Peyer's patch (tissue), 4 donors: ENCODE measurements around the gene KCNMA1. TPM values are rescaled to one million over a fixed set of nuclear protein-coding genes. Genes with fewer than 3 reads are reported as not detected.

Experiments used
- DNase-seq, 3 donors: peaks; one replicate each; pipeline ENCODE4 v3.0.0-alpha.2; 2017 to 2019
- H3K27ac ChIP-seq, 4 donors: fragments of 200-600 bp; sonication (generic); one replicate each; pipeline ENCODE4 v1.5.1; 2016 to 2019
- H3K27me3 ChIP-seq, 2 donors: fragments of 200-600 bp; sonication (generic); one replicate each; pipeline ENCODE4 v1.5.1; 2019
- H3K36me3 ChIP-seq, 3 donors: fragments of 200-600 bp; sonication (generic); one replicate each; pipeline ENCODE4 v1.5.1; 2016 to 2019
- H3K4me1 ChIP-seq, 4 donors: fragments of 200-600 bp; sonication (generic); one replicate each; pipeline ENCODE4 v1.5.1; 2016 to 2019
- H3K4me3 ChIP-seq, 4 donors: fragments of 200-600 bp; sonication (generic); 1 replicate in 3 of 4; 2 replicates in 1 of 4; pipeline ENCODE4 v1.5.1; 2016 to 2019; ENCODE audit warnings: mild to moderate bottlenecking in 1 of 4
- H3K9me3 ChIP-seq, 4 donors: fragments of 200-600 bp; sonication (generic); one replicate each; pipeline ENCODE4 v1.5.1; 2016 to 2019; ENCODE audit warnings: mild to moderate bottlenecking in 1 of 4
- POLR2A ChIP-seq, 2 donors: fragments of 450-650 bp; IDR thresholded peaks; one replicate each; pipeline ENCODE4 v1.5.1; 2017; ENCODE audit warnings: antibody characterized with exemption in 2 of 2, mild to moderate bottlenecking in 2 of 2, moderate library complexity in 2 of 2
- total RNA-seq, 4 donors: library from RNA; depleted of rRNA; stranded (reverse); fragments of >200 nt; gene quantifications; one replicate each; pipeline ENCODE4 v1.1.0, GENCODE V29; 2016
- TF ChIP-seq, protein P1 (sequence below), 6 experiments: fragments of 450-650 bp in 4 of 6; fragments of 200-600 bp in 2 of 6; sonication (generic) in 1 of 6; IDR thresholded peaks; one replicate each; pipeline ENCODE4 v1.5.1; 2017 to 2019; ENCODE audit warnings: antibody characterized with exemption in 6 of 6, mild to moderate bottlenecking in 3 of 6, moderate library complexity in 1 of 6

Gene KCNMA1
- total RNA-seq, 4 donors from 2014 or later: 17.8 to 29.1 (median 23.9) TPM

DNA sequence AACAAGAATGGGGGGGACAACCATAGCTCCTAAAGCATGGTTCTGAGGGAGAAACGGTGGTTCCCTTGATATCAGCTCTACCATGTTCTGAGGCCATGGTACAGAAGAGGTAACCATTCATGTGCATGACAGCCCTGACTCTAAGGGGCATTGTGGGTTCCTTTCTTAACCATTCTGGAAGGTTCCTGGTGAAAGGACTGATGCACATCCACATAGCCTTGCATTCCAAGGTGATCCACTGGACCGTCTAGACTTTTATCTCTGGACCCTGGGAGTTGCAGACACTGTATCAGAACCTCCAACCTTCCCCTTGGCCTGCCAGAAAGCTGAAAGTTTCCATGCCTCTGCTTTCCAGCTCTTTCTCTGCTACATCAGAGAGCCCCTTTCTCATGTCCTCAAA, 344.3 kb downstream of the KCNMA1 start:
- Histone ChIP-seq H3K9me3 (no peaks in the 10 kb centered on the region), H3K4me1 (no peaks in the 10 kb centered on the region), H3K36me3 (no peaks in the 10 kb centered on the region), H3K4me3 (no peak overlapping the region), H3K27me3 (no peaks in the 10 kb centered on the region), H3K27ac (no peak overlapping the region)
- no peak for DNase-seq
- no peak for TF ChIP-seq POLR2A (IDR thresholded peaks at IDR 0.05)

DNA sequence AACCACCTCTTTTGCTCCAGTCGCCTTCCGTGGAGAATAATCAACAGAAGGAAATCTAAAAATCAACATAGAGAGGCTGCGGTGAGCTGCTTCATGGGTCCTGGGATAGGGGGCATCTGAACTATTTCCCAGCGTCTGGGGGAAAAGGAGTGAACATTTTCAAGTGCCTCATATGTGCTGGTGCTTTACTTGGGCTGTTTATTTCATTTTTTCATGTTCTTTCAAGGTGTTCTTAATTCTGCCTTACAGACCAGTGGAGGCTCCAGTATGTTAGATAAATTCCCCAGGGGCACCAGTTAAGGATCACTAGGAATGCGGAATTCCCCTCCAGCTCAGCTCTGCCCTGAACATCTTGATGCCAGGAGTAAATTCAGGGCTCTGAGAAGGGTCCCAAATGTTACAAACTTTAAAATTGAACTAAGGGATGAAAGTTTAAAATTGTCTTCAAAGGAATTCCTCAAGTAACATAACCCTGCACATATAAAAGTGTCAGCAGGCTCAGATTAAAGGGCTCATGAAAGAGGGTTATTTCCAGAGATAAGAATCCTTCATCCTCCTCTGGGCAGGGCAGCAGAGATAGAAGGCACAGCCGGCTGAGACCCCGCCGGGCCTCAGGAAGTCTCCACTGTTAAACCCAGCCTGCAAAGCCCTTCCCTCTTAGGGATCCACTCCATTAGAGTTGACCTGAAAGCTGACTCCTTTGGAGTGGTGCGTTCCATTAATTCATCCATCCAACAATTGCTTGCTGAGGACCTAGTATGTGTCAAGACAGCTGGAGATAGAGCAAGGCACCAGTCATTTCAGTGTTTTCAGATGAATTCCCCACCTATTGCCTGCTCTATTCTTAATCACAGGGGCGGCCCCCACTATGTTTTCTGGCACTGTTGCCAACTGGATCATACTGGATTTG, 345.8 kb downstream of the KCNMA1 start:
- H3K4me1 ChIP-seq: peaks cover 0 to 7% (median 0%) of the 10 kb centered on the region in 4 donors
- H3K4me3 ChIP-seq: no peak overlapping the region
- H3K9me3 ChIP-seq: no peaks in the 10 kb centered on the region
- H3K27ac ChIP-seq: no peak overlapping the region
- H3K27me3 ChIP-seq: no peaks in the 10 kb centered on the region
- no peak for TF ChIP-seq POLR2A (IDR thresholded peaks at IDR 0.05)
- TF ChIP-seq, protein P1, sequence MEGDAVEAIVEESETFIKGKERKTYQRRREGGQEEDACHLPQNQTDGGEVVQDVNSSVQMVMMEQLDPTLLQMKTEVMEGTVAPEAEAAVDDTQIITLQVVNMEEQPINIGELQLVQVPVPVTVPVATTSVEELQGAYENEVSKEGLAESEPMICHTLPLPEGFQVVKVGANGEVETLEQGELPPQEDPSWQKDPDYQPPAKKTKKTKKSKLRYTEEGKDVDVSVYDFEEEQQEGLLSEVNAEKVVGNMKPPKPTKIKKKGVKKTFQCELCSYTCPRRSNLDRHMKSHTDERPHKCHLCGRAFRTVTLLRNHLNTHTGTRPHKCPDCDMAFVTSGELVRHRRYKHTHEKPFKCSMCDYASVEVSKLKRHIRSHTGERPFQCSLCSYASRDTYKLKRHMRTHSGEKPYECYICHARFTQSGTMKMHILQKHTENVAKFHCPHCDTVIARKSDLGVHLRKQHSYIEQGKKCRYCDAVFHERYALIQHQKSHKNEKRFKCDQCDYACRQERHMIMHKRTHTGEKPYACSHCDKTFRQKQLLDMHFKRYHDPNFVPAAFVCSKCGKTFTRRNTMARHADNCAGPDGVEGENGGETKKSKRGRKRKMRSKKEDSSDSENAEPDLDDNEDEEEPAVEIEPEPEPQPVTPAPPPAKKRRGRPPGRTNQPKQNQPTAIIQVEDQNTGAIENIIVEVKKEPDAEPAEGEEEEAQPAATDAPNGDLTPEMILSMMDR (IDR thresholded peaks at IDR 0.05): no peak
- no peak for DNase-seq
- no peaks in the 10 kb centered on the region for H3K36me3 ChIP-seq

DNA sequence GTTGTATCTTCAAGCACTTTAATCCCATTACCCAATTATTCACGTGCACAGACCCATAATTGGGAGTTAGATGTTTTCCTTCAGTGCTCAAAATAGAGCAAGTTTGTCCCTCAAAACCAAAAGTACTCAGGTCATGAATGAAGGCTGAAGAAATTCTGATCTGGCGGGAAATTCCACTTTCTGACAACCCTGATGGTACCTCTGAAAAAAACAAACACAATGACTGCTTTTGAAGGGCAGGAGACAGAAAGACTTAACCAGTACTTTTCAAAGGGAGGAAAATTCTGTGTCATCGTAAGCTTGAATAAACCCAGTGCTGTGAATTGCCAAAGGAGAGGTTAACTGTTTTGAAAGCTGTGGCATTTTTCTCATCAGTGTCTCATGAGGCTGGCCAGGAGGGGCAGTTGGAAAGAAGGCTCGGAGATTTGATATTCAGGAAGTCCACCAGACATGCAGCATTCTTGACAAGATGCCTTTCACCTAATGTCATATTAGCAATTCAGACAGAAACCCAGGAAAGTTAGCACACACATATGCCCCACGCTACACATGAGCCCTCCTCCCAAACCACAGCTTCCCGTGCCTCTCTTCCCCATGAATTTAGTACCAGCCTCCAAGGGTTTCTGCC, 347.0 kb downstream of the KCNMA1 start:
- peaks cover 0 to 7% (median 0%) of the 10 kb centered on the region in 4 donors for H3K4me1 ChIP-seq
- no peaks in the 10 kb centered on the region for H3K9me3 ChIP-seq
- H3K27ac ChIP-seq: no peak overlapping the region
- no peak for TF ChIP-seq POLR2A (IDR thresholded peaks at IDR 0.05)
- TF ChIP-seq, protein P1 (IDR thresholded peaks at IDR 0.05): no peak
- no peak overlapping the region for H3K4me3 ChIP-seq
- no peak for DNase-seq
- H3K36me3 ChIP-seq: no peaks in the 10 kb centered on the region
- H3K27me3 ChIP-seq: no peaks in the 10 kb centered on the region

DNA sequence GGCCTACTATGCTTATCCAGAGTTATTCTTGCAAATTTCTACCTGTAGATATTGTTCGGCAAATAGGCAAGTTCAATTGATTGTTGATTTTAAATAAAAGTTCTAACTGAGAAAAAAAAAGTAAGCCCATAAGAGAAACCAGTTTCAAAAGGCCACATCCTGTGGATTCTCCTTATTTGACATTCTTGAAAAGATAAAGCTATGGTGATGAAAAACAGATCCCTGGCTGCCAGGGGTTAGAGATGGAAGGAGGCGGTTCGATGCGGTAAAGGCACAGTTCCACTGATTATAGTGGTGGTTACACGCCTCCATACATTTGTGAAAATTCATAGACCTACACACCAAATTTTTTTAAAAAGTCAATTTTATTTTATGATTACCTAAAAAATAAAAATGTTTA, 347.8 kb downstream of the KCNMA1 start:
- no peak for DNase-seq
- Histone ChIP-seq H3K4me3 (no peak overlapping the region), H3K4me1 (peaks cover 0 to 7% (median 0%) of the 10 kb centered on the region in 4 donors), H3K36me3 (no peaks in the 10 kb centered on the region), H3K27me3 (no peaks in the 10 kb centered on the region), H3K27ac (no peak overlapping the region), H3K9me3 (no peaks in the 10 kb centered on the region)
- TF ChIP-seq, protein P1 (IDR thresholded peaks at IDR 0.05): no peak
- TF ChIP-seq POLR2A (IDR thresholded peaks at IDR 0.05): no peak

DNA sequence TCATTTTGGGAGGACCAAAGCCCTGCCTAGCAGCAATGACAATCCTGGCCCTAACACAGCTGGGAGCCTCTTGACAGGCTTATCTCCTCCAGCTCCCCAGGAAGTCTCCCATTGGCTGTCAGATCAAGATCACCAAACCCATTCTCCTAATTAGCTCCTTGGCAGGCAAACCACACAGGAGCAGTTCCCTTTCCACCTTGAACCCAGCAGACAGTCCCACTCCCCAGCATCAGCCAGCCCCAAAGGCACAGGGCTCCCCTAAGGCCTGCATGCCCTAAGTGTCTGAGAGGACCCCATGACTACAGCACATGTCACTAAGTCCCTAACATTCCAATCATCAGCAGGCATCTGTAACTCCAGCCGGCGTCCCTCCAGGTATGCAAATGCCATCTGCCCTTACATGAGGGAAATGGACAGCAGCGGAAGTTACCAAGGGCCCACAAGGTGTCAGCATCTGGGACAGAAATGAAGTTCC, 348.5 kb downstream of the KCNMA1 start:
- no peaks in the 10 kb centered on the region for H3K36me3 ChIP-seq
- H3K27me3 ChIP-seq: no peaks in the 10 kb centered on the region
- no peak overlapping the region for H3K27ac ChIP-seq
- no peak overlapping the region for H3K4me3 ChIP-seq
- H3K4me1 ChIP-seq: peaks cover 0 to 7% (median 0%) of the 10 kb centered on the region in 4 donors
- no peaks in the 10 kb centered on the region for H3K9me3 ChIP-seq
- TF ChIP-seq POLR2A (IDR thresholded peaks at IDR 0.05): no peak
- TF ChIP-seq, protein P1 (IDR thresholded peaks at IDR 0.05): no peak
- no peak for DNase-seq

DNA sequence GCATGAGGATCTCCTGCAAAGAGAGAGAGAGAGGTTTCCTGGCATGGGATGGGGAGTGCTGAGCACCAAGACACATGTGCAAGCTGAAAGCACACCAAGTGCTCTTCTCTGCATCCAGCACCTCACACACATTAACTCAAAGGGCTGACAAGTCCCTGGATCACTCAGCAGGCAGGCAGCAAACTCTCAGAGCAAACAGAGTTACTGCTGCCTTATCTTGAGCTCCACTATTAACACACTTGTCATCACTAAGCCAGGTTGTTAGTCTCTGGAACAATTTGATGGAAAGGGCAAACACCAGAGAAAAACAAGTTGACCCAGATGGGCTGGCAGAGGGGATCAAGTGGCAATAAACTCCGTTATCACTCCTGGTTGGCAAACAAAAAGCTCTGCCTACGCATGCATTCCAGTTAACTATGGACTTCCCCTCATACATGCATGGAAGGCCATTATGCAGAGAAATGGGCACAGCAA, 349.9 kb downstream of the KCNMA1 start:
- Histone ChIP-seq H3K27me3 (no peaks in the 10 kb centered on the region), H3K4me3 (no peak overlapping the region), H3K27ac (peak overlapping the region in 1 of 4 donors; percentile 33), H3K36me3 (no peaks in the 10 kb centered on the region), H3K4me1 (peaks cover 0 to 7% (median 0%) of the 10 kb centered on the region in 4 donors), H3K9me3 (no peaks in the 10 kb centered on the region)
- DNase-seq: no peak
- no peak for TF ChIP-seq POLR2A (IDR thresholded peaks at IDR 0.05)
- TF ChIP-seq, protein P1 (IDR thresholded peaks at IDR 0.05): no peak
